Measurements from ENCODE around the gene INSR.
"Not testable (repeated sequence)": the region's sequence is repeated elsewhere in the genome, so short reads cannot be mapped to it uniquely, and the experiment has no call there.

Gene INSR

GRCh38 chr19:7078008-7078407 is 216.2 kb downstream of the INSR start:
- no peak for DNase-seq

- no peak for DNase-seq
These were observed 218.1 kb downstream of the INSR start for GRCh38 chr19:7076151-7076550.

GRCh38 chr19:7074705-7075282 is 219.4 kb downstream of the INSR start:
- DNase-seq: no peak

- no peak for DNase-seq
These were observed 221.7 kb downstream of the INSR start for GRCh38 chr19:7072541-7072940.

GRCh38 chr19:7069904-7070226 is 224.3 kb downstream of the INSR start:
- DNase-seq: no peak

- DNase-seq: peak; percentile 98
These were observed 224.9 kb downstream of the INSR start, which contains the start of gene ZNF557 for GRCh38 chr19:7069042-7069903. Gene ZNF557, plus strand, starts transcription at chr19:7069703. Its CDS starts 5,372 bp downstream, at chr19:7075075.

GRCh38 chr19:7068599-7068998 is 225.6 kb downstream of the INSR start:
- no peak for DNase-seq

- DNase-seq: no peak
These were observed 226.5 kb downstream of the INSR start for GRCh38 chr19:7067716-7068115.

- DNase-seq: not testable (repeated sequence)
These were observed 227.1 kb downstream of the INSR start for GRCh38 chr19:7067122-7067521.

GRCh38 chr19:7063764-7064418 is 230.3 kb downstream of the INSR start:
- DNase-seq: no peak

- DNase-seq: no peak
These were observed 230.9 kb downstream of the INSR start for GRCh38 chr19:7063339-7063738.

Measured in stimulated activated naive CD4-positive, alpha-beta T cell treated with Interleukin-2 at 50 U/mL for 16 hours (primary cell).